Mononuclear cell (primary cell): ENCODE measurements around the gene LCN10. TPM values are rescaled to one million over a fixed set of nuclear protein-coding genes. Genes with fewer than 3 reads are reported as not detected.
"Not testable (repeated sequence)": the region's sequence is repeated elsewhere in the genome, so short reads cannot be mapped to it uniquely, and the experiment has no call there.

Source experiments
- H3K27me3 ChIP-seq: 2 replicates; pipeline ENCODE4 v1.6.0; 2011; ENCODE audit warnings: low read length, control low read depth; ENCODE audit not compliant: insufficient read depth
- H3K4me1 ChIP-seq: 2 replicates; pipeline ENCODE4 v1.5.1; 2011; ENCODE audit warnings: mild to moderate bottlenecking, low read length, control low read depth; ENCODE audit not compliant: insufficient read depth
- H3K4me3 ChIP-seq: 2 replicates; pipeline ENCODE4 v1.5.1; 2011; ENCODE audit warnings: mild to moderate bottlenecking, low read length, moderate library complexity
- H3K9me3 ChIP-seq: 2 replicates; pipeline ENCODE4 v1.5.1; 2011; ENCODE audit warnings: low read depth, mild to moderate bottlenecking, control low read depth, low read length
- total RNA-seq: library from RNA; depleted of rRNA; stranded (reverse); fragments of >200 nt; gene quantifications from one replicate; pipeline ENCODE4 v1.2.3, GENCODE V29; 2012

LCN10 gene
- total RNA-seq, 1 donor: not detected

DNA sequence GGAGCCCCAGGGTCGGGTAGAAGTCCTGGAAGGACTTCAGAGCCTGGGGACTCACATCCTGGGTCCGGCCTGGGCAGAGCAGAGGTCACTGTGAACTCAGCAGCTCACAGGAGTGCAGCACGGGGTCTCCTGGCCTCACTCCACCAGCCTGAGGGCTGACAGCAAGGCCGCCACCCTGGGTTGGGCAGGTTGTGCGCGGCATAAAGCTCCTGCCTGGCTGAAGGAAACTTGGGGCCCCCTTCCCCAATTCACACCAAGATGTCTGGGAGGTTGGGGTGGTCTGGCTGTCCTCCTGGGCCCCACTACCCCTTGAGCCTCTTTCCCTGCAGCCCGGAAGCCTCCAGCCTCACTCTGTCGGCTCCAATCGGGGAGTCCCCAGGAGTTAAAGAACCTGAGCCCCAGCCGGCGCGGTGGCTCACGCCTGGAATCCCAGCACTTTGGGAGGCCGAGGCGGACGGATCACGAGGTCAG is 19.5 kb upstream of the LCN10 start:
- H3K4me1 ChIP-seq: peaks cover 7% of the 10 kb centered on the region
- no peaks in the 10 kb centered on the region for H3K27me3 ChIP-seq
- no peak overlapping the region for H3K4me3 ChIP-seq
- no peaks in the 10 kb centered on the region for H3K9me3 ChIP-seq

DNA sequence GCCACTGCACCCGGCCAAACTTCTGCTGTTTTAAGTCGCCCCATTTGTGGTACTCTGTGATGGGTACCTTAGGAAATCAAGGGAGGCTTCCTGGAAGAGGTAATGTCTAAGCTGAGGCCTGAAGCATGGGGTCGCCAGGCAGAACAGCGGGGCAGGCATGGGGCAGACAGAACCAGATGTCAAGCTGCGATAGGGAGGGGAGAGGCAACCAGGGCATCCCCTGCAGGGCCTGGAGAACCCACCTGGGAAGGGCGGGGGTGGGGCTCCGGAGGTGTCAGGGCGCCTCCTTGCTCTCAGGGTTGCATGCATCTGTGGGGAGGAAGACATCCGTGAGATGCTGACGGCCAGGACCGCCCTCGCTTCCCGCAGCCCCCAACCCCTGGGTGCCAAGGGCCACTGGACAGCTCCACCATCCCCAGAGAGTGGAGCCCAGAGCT is 18.8 kb upstream of the LCN10 start:
- Histone ChIP-seq H3K4me1 (peaks cover 7% of the 10 kb centered on the region), H3K9me3 (no peaks in the 10 kb centered on the region), H3K27me3 (no peaks in the 10 kb centered on the region), H3K4me3 (no peak overlapping the region)

DNA sequence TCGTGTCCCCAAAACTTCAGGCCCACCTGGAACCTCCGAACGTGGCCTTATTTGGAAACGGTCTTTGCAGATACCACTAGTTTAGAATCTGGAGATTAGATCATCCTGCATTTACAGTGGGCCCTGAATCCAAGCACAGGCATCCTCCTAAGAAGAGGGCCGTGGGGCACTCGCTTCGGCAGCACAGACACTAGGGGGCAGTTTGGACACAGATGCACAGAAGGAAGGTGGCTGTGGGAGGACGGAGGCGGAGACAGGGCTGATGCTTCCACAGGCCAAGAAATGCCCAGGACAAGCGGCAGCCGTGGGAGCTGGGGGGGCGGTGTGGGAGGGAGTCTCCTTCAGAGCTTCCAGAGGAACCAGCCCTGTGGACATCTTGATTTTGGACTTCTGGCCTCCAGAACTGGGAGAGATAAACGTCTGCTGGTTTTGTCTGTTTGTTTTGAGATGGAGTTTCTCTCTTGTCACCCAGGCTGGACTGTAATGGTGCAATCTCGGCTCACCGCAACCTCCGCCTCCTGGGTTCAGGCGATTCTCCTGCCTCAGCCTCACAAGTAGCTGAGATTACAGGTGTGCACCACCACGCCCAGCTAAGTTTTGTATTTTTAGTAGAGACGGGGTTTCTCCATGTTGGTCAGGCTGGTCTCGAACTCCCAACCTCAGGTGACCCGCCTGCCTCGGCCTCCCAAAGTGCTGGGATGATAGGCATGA is 18.2 kb upstream of the LCN10 start:
- H3K27me3 ChIP-seq, H3K9me3 ChIP-seq, H3K4me1 ChIP-seq, H3K4me3 ChIP-seq: not testable (repeated sequence)

DNA sequence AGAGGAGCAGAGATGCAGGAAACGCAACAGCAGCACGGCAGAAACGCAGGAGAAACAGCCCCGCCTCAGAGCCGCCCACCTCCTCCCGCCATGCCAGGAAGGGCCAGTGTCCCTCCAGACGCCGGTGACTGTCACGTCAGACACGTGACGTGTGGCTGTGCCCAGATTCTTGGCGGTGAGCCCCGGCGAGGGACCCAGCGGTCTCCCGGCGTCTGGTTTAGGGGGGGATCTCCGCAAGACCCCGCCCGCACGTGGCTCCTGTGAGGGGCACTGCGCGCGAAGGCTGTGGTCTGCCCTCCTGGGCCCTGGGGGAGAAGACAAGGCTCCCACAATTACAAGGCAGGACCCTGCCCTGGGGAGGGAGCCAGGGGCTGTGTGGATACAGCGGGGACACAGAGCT is 17.7 kb upstream of the LCN10 start:
- Histone ChIP-seq H3K9me3 (no peaks in the 10 kb centered on the region), H3K4me3 (no peak overlapping the region), H3K27me3 (no peaks in the 10 kb centered on the region), H3K4me1 (peaks cover 7% of the 10 kb centered on the region)

DNA sequence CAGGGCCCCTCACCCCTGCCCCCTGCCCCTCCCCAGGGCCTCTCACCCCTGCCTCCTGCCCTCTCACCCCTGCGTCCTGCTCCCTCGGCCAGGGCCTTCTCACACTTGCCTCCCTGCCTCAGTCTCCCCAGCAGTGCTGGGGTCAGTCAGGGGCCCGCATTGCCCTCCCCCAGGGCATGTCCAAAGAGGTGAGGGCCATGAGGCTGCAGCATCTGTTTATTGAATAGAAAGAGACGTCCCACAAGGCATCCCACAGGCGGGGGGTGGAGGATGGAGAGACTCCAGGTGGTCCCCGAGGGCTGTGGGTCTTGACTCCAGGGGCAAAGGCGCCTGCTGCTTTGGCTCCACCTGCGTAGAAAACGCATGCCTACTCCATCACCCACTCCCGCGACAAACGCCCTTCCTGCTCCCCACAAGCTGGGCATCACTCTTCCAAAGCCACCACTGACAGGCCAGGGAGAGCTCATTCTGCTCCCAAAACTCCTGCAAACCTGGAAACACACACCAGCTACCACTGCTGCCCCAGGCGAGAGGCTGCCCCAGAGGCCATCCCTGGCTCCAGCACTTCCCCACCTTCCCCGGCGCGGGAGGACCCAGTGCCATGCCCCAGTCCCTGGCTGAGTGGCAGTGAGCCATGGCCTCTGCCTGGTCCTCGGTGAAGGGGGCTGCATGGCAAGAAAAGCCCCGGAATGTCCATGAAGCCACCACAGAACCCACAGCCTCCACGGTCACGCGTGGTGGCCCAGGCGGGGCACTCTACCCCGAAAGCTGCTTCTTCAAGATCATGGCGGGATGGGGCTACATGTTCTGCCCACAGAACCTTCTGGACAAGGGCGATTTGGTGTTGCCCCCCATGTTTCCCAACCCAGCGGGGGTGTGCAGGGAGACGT is 16.9 kb upstream of the LCN10 start:
- Histone ChIP-seq H3K4me1 (peaks cover 7% of the 10 kb centered on the region), H3K4me3 (no peak overlapping the region), H3K27me3 (no peaks in the 10 kb centered on the region), H3K9me3 (no peaks in the 10 kb centered on the region)

DNA sequence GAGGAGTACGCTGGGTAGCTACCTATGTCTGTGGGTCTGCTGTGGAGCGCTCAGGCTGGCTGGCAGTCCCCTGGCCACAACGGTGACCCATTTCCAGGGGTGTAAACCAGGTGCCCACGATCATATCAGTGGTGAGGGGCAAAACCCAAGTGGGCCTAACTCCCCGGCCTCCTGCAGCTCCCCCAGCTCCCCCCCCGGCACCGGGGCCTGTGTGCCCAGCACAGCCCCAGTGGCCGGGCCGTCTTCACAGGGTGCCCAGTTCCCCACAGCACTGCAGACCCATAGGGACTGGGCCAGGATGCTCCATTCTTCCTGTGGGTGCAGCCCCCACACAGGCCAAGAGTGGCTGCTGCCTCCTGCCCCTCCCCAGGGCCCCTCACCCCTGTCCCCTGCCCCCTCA is 16.3 kb upstream of the LCN10 start:
- no peaks in the 10 kb centered on the region for H3K27me3 ChIP-seq
- H3K4me1 ChIP-seq: peaks cover 7% of the 10 kb centered on the region
- H3K4me3 ChIP-seq: no peak overlapping the region
- H3K9me3 ChIP-seq: no peaks in the 10 kb centered on the region

DNA sequence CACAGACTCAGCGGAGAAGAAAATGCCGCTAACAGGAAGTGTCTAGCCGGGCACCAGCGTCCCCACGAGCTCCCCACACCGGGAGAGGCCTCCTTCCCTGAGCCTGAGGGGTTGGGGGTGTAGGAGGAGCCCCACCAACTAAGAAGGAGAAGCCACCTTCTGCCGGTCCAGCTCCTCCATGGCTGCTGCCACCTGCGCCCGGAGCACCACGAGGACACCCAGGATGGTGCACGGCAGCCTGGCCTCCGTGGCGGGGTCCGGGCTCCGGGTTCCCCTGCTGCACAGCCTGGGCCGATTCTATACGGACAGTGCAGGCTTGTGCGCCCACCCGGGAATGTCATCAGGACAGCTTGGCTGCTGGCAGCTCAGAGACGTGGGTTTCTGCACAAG is 15.0 kb upstream of the LCN10 start:
- no peaks in the 10 kb centered on the region for H3K27me3 ChIP-seq
- no peaks in the 10 kb centered on the region for H3K9me3 ChIP-seq
- H3K4me3 ChIP-seq: no peak overlapping the region
- H3K4me1 ChIP-seq: peaks cover 7% of the 10 kb centered on the region

DNA sequence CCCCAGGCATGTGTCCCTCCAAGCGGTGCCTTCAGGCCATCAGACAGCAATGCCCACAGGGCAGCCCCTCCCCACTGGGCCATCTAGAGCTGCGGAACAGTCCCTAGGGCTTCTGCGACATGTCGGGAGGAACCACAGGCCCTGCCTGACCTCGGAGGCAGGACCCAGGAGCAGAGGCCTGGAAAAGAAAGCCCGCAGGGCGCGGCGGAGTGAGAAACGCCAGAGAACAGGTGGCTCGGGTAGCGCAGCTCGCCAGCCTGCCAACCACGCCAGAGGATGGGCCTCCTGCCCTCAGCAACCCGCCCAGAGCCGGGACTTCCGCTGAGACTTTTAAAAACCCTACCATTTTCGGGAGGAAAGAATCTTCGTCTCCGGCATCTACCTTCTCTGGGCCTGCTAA is 14.6 kb upstream of the LCN10 start:
- no peaks in the 10 kb centered on the region for H3K27me3 ChIP-seq
- H3K4me1 ChIP-seq: peaks cover 7% of the 10 kb centered on the region
- peaks cover 4% of the 10 kb centered on the region for H3K9me3 ChIP-seq
- H3K4me3 ChIP-seq: no peak overlapping the region

DNA sequence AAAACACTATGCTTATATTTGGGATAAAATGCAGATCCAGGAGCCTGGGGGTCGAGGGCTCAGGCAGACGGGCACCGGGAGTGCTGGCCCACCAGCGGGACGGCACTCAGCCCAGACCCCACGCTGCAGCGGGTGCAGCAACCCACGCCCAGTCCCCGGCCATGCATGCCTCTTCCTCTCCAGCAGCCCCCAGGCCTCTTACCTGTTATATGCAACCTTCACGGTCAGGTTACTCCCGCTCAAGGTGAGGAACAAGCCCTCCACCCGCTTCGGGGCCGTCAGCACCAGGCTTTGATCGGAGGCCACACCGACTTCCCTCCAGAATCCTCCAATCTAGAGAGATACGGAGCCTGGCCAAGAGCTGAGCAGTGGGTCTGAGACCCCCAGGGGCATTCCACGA is 14.1 kb upstream of the LCN10 start:
- Histone ChIP-seq H3K4me3 (no peak overlapping the region), H3K27me3 (no peaks in the 10 kb centered on the region), H3K9me3 (peaks cover 9% of the 10 kb centered on the region), H3K4me1 (peaks cover 7% of the 10 kb centered on the region)

DNA sequence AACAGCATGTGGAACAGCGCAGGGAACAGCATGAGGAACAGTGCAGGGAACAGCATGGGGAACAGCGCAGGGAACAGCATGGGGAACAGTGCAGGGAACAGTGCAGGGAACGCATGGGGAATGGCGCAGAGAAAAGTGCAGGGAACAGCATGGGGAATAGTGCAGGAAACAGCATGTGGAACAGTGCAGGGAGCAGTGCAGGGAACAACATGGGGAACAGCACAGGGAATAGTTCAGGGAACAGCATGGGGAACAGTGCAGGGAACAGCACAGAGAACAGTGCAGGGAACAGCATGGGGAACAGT is 13.3 kb upstream of the LCN10 start:
- Histone ChIP-seq H3K4me3 (no peak overlapping the region), H3K27me3 (no peaks in the 10 kb centered on the region), H3K4me1 (peaks cover 7% of the 10 kb centered on the region), H3K9me3 (peaks cover 16% of the 10 kb centered on the region)

DNA sequence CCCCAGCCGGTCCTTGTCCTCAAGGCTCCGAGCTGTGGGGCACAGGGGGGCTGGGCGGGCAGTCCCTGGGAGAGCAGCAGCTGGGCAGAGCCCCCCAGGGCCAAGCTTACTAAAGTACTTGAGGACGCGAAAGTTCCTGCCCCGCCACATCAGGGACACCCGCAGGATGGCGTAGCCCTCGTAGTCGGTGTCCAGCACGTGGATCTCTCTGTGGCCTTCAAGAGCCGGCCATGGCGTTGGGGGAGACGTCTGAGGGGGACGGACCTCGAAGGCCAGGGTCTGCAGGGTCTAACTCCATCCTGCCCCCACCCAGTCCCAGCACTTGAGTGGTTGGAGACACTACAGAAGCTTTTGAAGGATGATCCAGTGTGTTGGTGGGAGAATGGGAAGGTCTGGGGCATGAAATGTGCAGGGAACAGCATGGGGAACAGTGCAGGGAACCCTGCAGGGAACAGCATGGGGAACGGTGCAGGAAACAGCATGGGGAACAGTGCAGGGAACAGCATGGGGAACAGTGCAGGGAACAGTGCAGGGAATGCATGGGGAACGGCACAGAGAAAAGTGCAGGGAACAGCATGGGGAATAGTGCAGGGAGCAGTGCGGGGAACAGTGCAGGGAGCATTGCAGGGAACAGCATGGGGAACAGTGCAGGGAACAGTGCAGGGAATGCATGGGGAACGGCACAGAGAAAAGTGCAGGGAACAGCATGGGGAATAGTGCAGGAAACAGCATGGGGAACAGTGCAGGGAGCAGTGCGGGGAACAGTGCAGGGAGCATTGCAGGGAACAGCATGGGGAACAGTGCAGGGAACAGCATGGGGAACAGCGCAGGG is 12.8 kb upstream of the LCN10 start:
- not testable (repeated sequence) for H3K4me3 ChIP-seq, H3K4me1 ChIP-seq, H3K27me3 ChIP-seq
- H3K9me3 ChIP-seq: peaks cover 16% of the 10 kb centered on the region

DNA sequence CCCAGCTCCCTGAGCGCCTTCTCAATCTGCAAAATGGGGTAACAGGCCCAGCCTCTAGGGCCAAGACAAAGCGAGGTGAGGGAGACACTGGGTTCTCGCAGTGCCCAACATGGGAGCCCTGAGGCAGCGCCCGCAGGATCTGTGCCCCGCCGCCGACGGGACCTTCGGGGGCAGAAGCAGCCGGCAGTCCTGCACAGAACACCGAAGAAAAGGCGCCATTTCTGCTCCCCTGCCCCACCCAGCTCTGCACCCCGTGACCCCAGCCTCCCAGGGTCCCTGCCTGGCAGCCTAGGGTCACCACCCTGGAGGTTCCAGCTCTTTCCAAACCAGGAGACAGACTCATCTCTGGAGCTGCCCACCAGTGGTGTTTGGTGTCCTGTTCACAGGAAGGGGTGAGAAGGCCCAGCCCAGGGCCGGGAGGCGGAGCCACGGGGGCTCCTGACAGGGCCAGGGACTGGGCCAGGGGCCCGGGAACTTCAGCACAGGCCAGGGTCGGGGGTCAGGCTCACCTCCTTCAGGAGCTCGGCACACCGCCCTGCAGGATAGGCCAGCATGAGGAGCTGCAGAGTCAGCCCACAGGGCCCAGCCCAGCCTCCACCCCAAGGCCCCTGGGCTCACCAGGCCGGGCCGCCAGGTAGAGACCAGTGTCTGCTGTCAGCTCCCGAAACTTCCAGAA is 12.0 kb upstream of the LCN10 start:
- no peaks in the 10 kb centered on the region for H3K27me3 ChIP-seq
- no peak overlapping the region for H3K4me3 ChIP-seq
- H3K9me3 ChIP-seq: peaks cover 16% of the 10 kb centered on the region
- H3K4me1 ChIP-seq: peaks cover 7% of the 10 kb centered on the region

DNA sequence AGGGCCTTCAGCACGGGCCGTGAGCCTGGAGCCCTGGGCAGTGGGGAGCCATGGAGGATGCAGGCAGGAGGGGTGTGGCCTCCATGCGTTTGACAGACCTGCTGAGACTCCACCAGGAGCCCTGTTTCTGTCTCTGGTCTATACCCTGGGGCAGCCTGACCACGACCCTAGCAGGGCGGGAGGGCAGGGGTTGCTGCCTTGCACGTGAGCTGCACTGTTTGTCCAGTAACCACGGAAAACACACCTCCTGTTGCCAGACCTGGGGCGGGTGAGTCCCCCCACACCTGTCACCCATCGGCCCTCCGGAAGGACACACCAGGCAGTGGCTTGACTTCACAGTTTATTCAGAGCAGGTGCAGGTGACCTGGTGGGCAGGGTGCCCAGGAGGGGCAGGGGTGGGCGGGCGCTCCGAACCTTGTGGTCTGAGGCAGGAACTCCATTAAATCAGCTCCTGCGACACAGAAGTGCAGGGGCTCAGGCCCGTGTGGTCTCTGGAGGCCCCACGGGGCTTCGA is 11.4 kb upstream of the LCN10 start:
- H3K27me3 ChIP-seq: no peaks in the 10 kb centered on the region
- H3K9me3 ChIP-seq: peaks cover 16% of the 10 kb centered on the region
- H3K4me1 ChIP-seq: peaks cover 12% of the 10 kb centered on the region
- H3K4me3 ChIP-seq: no peak overlapping the region

DNA sequence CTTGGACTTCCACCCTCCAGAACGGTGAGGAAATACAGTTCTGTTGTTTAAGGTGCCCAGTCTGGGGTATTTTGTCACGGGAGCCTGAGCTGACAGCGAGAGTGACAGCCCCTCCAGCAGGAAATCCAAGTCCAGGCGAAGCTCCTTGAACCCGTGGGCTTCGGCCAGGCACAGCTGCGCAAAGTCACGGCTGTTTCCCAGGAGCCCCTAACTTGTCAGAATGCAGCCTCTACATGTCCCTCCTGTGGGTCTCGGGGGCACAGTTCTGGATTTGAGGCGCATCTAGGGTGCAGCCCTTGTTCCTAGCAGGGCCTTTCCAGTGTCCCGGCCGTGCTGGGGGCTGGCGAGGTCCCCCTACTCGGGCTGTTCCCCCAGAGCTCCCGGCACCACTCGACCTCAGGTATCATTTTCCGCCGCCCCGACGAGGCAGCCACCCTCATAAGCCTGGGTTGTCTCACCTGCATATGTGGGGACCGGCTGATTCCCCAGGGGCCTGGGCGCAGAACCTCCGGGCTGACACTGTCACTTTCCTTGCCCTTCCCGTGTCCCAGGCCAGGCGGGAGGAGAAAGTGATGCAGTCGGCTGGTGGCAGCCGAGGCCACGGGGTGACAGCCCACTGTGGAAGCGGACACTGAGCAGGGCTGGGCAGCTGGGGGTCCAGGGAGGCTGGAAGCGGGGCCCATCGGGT is 10.8 kb upstream of the LCN10 start:
- Histone ChIP-seq H3K4me1 (peaks cover 12% of the 10 kb centered on the region), H3K9me3 (peaks cover 16% of the 10 kb centered on the region), H3K4me3 (no peak overlapping the region), H3K27me3 (no peaks in the 10 kb centered on the region)
